ENCODE measurements around the gene SLC39A11. TPM values are rescaled to one million over a fixed set of nuclear protein-coding genes. Genes with fewer than 3 reads are reported as not detected.
A peak's percentile ranks its signal among the peaks of the same experiment; 100 is the strongest.

The SLC39A11 gene
- total and polyA plus RNA-seq, 2 of the 13 experiments (the other 11 are each of a cell fraction or from before 2014, with no cell fraction given): 17.2 to 31.5 TPM

DNA sequence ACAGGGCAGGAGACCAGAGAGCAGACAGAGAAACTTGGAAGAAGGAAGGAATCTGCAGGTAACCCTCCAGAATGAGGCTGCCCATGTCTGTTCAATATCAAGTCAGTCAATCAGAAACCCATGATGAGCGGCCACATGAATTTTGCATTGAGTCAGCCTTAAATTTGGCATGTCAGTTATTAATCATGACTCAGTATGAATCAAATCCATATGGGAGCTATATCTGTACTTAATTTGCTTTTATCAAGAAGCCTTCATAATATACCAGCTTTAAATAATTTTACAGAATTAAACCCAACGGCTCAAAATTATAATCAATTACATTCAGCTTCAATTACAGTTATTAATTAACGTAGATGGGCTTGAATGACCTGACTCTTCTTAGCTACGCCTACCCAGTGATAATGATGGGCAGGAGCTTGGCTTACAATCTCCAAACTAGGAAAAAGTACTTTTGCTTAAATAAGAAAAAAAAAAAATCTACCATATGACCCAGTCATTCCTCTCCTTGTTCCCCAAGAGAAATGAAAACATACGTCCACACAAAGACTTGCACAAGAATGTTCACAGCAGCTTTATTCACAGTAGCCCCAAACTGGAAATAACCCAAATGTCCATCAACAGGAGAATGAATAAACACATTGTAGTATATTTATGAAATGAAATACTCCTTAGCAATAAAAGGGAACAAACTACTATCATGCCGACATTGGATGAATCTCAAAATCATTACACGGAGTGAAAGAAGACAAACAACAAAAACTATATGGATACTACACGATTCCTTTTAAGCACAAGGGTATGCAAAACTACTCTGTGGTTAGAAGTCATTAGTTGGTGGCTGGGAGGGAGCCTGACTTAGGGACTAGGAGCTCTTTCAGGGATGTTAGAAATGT, 48.6 kb downstream of the SLC39A11 start (continued):
- TF ChIP-seq KAT2B (IDR thresholded peaks at IDR 0.05; ENCODE audit: borderline replicate concordance, low read depth, low read length) (no peak), MXD3 (CRISPR knock-in tag; IDR thresholded peaks at IDR 0.05) (no peak)
- TF ChIP-seq, protein P1, sequence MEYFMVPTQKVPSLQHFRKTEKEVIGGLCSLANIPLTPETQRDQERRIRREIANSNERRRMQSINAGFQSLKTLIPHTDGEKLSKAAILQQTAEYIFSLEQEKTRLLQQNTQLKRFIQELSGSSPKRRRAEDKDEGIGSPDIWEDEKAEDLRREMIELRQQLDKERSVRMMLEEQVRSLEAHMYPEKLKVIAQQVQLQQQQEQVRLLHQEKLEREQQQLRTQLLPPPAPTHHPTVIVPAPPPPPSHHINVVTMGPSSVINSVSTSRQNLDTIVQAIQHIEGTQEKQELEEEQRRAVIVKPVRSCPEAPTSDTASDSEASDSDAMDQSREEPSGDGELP (IDR thresholded peaks at IDR 0.05; ENCODE audit: borderline replicate concordance, low read depth): no peak

DNA sequence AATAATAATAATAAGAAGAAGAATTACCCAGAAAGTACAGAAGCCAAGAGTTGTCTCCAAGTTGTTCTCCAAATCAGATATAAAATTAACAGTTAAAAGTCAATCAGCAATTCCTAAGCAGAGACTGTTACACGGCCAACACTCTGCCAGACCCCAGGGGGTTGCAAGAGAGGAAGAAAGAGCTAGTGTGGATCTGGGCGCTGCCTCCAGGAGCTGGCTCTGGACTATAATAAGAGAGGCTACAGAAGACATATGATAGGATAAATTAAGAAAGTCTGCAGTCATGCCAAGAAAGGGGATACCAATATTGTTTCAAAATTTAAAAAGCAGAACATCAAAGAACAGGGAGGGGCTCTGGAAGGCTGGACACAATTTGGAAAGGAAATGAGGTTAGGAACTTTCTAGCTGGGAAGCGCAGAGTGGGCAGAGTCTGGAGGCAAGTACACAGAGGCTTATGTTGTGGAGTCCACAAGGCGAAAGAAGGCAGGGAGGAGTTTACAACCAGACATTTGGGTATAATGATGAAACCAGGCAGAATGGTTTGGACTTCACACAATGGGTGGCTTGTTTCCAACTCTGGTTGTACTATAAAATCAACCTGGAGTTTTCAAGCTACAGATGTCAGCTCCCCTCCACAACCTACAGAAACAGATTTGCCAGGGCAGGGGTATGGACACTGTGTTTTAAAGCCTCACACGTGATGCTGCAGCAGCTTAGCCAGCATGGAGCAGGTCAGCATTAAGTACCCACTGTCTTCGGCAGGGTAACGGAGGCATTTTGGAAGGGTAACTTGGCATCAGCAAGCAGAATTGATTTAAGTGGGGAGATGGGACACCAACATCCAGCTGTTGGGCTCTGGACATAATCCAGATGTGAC, 49.4 kb downstream of the SLC39A11 start:
- POLR2A ChIA-PET: interaction anchor here (0.5 kb wide), 1 partner anchor 76 kb away, joined by 4 read pairs; no protein-coding TSS in a partner anchor
- no peak overlapping the region for H3K27ac ChIP-seq (ENCODE audit: extremely low read length, insufficient read depth, low read length)
- H3K4me1 ChIP-seq (ENCODE audit: insufficient read depth, low read length): peaks cover 9% of the 10 kb centered on the region
- TF ChIP-seq BRF2 (CRISPR knock-in tag; IDR thresholded peaks at IDR 0.05): no peak
- no peak for TF ChIP-seq ZNF343 (CRISPR knock-in tag; IDR thresholded peaks at IDR 0.05)
- TF ChIP-seq FOSL1 (CRISPR knock-in tag; IDR thresholded peaks at IDR 0.05; ENCODE audit: borderline replicate concordance): no peak
- TF ChIP-seq MTF1 (CRISPR knock-in tag; IDR thresholded peaks at IDR 0.05): no peak
- no peak for TF ChIP-seq JARID2 (CRISPR knock-in tag; IDR thresholded peaks at IDR 0.05; ENCODE audit: insufficient replicate concordance)
- TF ChIP-seq, protein P2, sequence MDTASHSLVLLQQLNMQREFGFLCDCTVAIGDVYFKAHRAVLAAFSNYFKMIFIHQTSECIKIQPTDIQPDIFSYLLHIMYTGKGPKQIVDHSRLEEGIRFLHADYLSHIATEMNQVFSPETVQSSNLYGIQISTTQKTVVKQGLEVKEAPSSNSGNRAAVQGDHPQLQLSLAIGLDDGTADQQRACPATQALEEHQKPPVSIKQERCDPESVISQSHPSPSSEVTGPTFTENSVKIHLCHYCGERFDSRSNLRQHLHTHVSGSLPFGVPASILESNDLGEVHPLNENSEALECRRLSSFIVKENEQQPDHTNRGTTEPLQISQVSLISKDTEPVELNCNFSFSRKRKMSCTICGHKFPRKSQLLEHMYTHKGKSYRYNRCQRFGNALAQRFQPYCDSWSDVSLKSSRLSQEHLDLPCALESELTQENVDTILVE (CRISPR knock-in tag; IDR thresholded peaks at IDR 0.05): no peak
- no peak for TF ChIP-seq ZBTB10 (CRISPR knock-in tag; IDR thresholded peaks at IDR 0.05; ENCODE audit: borderline replicate concordance)
- ATAC-seq (0 out of 3 replicates have a peak, but pooled peaks have one; percentile 23), FAIRE-seq (peak; percentile 53), DNase-seq (ENCODE audit: low spot score) (no peak)
- no peak overlapping the region for H3K9ac ChIP-seq (ENCODE audit: insufficient read depth, low read depth, low read length)
- H3K4me3 ChIP-seq (replicated peaks in 1 of 3; ENCODE audit: insufficient read depth in 1 of 3, low read depth in 2 of 3, low read length in 3 of 3): no peak overlapping the region
- no peak overlapping the region for H2AFZ ChIP-seq (ENCODE audit: low read length)
- no peak overlapping the region for H3K4me2 ChIP-seq (ENCODE audit: low read depth, low read length)
- 94% methylated on average over 7 of the region's 7 CpGs for WGBS (ENCODE audit: low lambda C conversion rate)
- H3K36me3 ChIP-seq (replicated peaks in 1 of 2; ENCODE audit: control insufficient read depth in 1 of 2, insufficient read depth in 2 of 2, low read length in 2 of 2): no peaks in the 10 kb centered on the region
- in situ Hi-C loops (cut with HindIII; ENCODE audit: extremely low pct_ligation_motif_present, low pct_unique_long_range_greater_than_20kb): no loop called here
- H3K9me3 ChIP-seq (ENCODE audit: low read length): no peaks in the 10 kb centered on the region
- no peaks in the 10 kb centered on the region for H4K20me1 ChIP-seq (ENCODE audit: insufficient read depth, low read length)
- H3K27me3 ChIP-seq (ENCODE audit: control insufficient read depth in 1 of 2, insufficient read depth in 2 of 2, low read length in 2 of 2): no peaks in the 10 kb centered on the region
- intact Hi-C loops (cut with micrococcal nuclease; ENCODE audit: unreplicated experiment): no loop called here
- CTCF ChIA-PET (ENCODE audit: low intra/inter-chr PET ratio, low total read pairs): no interaction called here
- BruUV-seq (replicated peaks): no TSS peak
- H3K79me2 ChIP-seq (ENCODE audit: insufficient read depth, low read length): no peaks in the 10 kb centered on the region

Measured in HepG2 (cell line).